ENCODE measurements around the gene C13orf46.

Gene C13orf46

DNA sequence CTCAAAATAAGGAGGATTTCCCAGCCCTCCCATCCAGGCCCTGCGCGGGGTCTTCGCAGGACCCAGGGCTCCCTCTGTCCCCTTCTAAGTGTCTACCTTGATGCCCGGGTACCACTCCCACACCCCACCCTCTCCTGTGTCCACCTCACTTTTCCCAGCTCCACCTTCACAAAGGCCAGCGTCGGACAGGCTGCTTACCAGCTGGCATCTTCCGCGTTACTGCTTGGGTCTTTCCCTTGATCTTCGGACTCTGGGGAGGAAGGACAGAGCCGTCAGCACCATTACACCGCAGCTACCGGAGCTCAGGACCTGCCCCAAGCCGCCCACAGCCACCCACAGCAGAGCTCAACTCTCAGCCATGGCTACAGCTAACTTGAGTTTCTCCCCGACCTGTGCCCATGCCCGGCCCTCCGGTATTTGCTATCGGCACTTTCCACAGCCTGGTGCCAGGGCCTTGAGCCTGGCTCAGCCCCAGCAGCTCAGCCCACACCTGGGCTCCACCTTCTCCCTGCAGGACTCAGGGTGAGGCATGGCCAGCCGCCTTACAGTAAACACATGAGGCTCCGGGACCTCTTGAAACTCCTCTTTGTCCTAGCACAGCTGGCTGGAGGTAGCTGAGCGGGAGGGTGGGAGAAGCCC is 3.8 kb downstream of the C13orf46 start:
- no peak for DNase-seq

DNA sequence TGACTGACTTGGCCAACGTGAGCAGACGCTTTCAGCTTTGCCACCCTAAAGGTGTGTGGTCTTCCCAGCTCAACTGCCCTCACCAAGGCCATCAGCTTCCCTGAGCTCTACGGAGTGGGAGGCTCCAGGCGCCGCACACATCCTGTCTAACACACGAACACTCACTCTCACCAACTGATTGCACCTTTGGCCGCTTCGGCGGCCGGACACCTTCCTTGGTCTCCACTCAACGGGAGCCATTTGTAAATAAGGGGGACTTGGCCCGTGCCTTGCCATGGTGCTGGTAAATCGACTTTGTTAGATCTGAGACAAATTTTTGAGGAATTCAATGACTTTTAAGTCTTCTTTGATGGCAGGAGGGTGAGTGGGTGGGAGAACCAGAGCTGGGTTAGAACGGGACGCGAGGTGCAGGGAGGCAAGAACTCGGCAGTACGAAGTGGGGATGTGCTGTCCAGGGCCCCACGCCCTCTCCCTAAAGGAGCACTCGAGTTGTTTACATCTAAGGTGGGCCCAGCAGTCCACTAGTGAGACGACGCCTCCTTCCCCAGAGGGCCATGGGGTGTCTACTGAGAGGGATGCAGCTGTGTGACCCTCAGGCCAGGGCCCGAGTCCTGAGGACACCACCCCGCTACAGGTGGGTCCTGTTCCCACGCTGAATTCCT is 4.4 kb downstream of the C13orf46 start:
- DNase-seq, result no peak

DNA sequence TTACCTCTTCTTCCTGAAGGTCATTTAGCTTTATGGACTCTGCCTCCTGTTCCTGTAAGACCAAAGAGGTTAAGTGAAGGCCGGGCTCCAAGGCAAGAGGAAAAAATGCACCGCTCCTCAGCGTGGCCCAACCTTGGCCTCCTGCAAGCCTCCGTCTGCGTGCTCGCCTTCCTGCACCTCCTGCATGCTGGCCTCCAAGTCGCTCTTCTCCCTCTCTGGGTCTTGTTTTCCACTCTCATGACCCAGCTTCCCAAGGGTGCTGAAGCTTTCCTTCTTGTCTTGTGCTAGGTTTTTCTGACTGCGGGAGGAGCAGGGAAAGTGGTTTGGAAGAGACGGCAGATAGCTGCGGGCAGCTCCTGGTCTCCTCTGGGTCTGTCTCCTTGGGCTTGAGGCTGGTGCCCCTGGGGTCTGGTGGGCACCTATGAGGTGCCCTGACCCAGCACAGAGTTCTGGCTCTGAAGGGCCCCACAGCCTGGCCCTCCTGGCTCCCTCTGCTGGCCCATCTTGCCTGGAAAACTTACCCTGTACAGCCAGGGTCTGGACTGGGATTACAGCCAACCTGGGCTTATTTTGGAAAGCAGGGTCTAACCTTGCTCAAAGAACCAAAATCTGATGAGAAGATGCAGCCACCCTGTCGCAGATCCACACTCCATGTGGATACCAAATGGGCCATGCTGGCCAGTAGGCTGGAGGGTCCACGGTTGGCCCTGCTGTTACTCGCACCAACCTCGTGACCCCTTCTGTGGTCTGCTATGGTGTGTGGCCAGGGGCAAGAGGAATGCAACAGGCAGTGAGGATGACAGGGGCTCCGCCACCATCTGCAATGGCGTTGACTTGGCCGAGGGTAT is 5.2 kb downstream of the C13orf46 start:
- no peak for DNase-seq

DNA sequence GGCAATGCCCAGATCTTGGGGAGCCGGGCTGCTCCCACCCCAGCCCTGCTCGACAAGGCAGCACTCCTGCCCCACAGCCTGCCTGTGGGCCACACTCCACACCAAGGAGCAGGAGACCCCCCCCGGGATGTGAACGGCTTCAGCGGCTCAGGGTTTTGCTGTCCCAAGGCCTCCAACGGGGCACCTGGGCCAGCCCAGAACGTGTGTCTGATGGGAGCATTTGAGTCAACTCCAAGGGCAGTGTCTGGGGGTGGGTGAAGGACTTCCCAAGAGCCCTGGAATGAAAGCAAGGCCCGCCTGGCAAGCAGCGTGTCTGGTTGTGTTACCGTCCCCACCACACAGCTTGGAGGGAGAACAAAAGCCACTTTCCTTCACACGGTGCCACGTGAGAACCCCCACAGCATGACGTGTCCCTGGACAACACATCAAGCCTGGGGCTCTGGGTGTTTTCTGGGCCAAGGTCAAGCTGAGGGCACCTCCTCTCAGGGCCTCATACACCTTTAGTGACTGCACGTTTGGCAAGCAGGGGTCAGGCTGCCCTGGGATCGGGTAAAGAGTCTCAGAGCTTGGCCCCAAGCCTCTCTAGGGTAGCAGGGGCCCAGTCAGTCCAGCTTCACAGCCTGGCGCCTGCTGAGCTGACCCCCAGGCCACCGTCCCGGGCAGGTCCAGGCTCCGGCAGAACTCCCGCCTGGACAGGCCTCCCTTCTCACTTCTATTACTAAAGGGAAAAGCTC is 6.0 kb downstream of the C13orf46 start:
- DNase-seq, result no peak

DNA sequence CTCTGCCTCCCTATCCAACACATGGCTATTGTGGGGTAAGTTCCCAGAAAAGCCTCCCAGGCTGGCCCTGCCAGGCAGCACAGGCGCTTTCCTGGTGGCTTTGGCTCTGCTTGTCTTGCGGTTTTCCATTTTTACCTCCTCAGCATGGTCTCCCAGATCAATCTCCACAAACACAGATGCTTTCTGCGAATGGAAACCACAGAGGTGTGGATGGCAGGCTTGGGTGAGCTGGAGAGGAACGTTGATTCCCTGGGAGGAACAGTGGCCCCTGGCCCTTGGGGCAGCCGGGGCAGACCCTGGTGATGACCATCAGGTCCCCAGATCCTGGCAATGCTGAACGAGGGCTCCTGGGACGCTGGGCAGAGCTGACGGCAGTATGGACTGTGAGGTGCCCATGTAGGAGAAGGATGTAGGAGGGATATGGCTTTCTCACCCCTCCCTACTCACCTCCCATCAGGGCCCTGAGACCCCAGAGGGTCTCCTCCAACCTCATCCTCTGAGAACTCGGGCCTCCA is 6.6 kb downstream of the C13orf46 start:
- no peak for DNase-seq

DNA sequence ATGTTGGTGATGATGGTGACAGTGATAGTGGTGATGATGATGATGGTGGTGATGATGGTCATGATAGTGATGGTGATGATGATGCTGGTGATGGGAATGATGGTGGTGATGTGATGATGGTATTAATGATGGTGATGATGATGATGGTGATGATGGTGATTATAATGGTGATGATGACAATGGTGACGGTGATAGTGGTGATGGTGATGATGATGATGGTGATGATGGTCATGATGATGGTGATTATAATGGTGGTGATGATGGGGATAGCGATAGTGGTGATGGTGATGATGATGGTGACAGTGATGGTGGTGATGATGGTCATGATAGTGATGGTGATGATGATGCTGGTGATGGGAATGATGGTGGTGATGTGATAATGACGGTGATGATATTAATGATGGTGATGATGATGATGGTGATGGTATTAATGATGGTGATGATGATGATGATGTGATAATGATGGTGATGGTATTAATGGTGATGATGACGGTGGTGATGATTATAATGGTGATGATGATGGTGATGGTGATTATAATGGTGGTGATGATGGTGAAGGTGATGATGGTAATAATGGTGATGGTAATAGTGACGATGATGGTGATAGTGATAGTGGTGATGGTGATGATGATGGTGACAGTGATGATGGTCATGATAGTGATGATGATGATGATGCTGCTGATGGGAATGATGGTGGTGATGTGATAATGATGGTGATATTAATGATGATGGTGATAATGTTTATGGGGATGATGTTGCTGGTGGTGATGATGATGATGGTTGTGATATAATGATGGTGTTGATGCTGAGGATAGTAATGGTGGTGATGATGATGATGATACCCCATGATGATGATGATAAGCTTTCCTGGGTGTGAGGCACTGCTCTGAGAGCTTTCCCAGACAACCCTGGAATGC is 7.7 kb downstream of the C13orf46 start:
- no peak for DNase-seq

DNA sequence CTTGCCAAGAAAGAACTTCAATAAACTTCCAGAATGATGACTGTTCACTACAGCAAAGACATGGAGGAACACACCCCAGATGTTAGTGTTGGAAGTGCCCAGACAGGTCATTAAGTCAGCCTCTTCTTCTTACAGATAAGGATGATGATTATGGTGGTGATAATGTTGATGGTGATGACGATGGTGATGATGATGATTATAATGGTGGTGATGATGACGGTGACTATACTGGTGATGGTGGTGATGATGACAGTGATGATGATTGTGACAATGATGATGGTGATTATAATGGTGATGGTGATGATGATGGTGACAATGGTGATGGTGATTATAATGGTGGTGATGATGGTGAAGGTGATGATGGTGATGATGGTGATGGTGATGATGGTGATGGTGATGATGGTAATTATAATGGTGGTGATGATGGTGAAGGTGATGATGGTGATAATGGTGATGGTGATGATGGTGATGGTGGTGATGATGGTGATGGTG is 8.4 kb downstream of the C13orf46 start:
- DNase-seq, result no peak

DNA sequence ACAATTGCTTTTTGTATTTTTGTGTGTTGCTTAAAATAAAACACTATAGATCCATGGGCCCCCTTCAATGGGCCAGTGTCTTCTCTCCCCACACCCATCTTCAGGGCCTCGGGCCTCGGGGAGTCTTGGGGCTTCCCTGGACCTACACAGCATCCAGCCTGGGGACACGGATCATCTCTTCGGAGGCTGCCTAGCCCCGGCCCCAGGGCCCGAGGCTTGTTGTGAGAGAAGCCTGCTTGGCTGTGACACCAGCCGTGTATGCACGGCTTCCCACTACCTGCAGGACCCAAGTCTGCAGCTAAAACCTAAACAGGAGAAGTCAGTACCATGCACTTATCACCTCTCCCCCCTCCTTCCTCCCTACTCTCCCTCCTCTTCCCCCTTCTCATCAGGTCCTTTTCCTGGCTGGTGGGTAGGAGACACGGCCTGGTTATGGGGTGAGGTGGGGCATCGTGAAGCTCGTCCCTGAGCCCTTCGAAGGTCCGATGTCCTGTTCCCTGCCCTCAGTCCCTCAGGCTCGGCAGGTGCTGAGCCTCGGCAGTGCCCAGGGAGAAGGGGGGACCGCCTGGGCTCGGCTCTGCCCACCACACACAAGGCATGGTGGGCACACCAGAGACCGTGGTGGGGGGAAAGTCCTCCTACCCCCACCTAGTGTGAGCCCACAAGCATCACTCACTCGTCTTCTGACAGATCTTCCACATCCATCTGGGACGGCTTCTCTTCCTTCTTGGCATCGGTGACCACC is 9.5 kb downstream of the C13orf46 start:
- DNase-seq, result no peak

DNA sequence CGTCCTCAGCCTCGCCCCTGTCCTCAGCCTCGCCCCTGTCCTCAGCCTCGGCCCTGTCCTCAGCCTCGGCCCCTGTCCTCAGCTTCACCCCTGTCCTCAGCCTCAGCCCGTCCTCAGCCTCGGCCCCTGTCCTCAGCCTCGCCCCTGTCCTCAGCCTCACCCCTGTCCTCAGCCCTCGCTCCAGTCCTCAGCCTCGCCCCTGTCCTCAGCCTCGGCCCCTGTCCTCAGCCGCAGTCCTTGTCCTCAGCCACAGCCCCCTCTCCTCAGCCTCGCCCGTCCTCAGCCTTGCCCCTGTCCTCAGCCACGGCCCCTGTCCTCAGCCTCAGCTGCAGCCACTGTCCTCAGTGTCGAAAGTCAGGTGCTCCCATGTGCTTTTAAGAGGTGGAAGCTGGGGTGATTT is 10.5 kb downstream of the C13orf46 start:
- no peak for DNase-seq

DNA sequence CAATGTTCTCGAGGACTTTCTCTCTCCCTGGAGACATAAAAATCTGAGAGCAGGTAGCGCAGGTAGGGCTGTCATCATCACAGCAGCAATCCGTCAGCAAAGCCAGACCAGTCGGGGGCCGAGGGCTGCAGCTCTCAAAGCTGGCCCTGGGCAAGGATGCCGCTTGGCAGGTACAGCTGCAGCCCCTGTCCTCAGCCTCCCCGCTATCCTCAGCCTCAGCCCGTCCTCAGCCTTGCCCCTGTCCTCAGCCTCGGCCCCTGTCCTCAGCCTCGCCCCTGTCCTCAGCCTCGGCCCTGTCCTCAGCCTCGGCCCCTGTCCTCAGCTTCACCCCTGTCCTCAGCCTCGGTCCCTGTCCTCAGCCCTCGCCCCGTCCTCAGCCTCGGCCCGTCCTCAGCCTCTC is 10.9 kb downstream of the C13orf46 start:
- DNase-seq, result no peak

DNA sequence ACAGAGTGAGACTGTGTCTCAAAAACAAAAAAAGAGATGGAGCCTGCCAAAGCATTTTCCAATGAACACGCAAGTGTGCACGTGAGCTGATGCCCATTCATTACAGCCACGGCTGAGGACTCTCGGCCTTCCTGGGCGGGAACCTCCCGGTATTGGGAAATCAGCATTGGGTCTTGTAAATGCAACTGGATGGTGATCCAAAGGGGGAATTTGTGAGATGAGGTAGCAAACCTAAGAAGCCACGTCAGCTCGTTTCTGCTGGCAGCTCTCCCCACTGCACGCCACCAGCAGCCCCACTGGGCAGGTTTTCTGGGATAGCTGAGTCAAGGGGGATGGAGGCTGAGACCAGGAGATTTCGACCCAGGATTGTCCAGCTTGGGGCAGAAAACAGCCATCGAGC is 11.5 kb downstream of the C13orf46 start:
- no peak for DNase-seq

DNA sequence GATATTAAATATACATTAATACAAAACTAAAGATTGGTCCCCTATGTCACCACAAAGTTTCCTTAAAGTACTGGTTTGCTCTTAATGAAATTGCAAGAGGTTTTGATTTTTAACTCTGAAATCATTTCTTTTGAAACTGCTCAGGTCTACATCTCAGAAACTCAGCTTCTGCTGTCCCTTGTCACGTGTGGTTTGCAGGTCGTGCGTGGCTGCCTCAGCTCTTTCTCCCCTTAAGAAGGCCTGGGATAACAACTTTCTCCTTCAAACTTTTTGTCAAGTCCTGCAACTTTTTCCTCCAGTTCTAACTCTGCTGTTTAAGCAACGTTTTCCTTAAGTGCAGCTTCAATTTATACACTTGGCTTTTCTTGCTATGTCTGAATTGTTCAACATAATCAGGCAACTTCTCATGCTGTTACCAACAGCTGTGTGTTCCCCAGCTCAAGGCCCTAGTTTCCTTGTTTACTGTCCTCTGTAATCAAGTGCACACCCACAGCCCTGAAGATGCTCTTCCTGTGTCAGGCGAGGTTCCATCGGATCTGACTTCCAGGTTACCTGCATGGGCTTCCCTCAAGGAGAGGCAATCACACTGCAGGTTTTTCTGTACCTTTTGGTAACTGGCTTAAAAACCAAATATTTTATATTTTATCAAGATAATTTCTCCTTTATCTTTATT is 13.5 kb downstream of the C13orf46 start:
- DNase-seq, result no peak

DNA sequence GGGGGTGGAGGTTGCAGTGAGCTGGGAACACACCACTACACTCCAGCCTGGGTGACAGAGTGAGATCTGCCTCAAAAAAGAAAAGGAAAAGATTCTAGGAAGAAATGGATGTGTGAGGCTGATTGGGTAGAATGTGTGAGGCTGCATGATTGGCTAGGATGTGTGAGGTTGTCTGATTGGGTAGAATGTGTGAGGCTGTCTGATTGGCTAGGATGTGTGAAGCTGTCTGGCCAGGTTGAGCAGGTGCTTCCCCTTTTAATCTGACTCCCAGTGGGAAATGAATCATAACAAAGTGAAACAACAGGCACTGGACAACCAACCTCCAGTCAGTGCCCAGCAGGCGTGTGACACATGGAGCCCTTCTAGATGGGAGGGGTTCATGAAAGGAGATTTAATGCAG is 14.7 kb downstream of the C13orf46 start:
- no peak for DNase-seq

DNA sequence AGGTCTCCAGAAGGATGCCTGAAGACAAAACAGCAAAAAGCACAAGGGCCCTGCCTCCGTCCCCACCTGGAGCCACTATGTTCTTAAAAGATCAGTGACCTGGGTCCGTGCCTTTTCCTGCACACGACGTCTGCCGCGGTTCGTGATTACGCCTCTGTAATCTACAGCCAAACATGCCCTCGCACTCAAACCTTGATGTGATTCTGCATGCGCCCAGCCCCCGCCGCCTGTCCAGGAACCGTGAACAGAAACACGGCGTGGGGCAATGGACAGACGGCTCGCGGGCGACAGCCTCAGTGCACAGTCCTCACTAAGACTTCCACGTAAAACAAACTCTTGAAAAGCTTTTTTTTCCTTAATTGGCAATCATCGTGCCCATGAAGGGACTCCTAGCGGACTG is 15.5 kb downstream of the C13orf46 start:
- no peak for DNase-seq

DNA sequence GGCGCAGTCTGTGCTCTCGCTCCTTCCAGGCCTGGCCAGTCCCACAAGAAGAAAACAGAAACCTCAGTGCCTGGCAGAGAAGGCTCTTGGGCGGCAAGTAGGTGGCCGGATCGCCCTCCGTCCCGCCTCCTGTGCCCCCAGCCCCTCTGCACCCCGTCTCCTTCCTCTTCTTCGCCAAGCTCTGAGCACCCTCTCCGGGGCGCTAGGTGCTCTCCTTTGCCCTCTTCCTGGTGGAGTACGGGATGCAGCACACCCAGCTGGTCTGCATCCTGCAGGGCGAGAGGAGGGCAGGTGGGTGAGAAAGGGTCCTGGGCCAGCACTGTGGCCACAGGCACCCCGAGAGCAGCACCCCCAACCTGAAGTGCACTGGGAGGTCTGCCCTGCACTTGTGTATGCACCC is 17.3 kb downstream of the C13orf46 start:
- DNase-seq, result no peak

DNA sequence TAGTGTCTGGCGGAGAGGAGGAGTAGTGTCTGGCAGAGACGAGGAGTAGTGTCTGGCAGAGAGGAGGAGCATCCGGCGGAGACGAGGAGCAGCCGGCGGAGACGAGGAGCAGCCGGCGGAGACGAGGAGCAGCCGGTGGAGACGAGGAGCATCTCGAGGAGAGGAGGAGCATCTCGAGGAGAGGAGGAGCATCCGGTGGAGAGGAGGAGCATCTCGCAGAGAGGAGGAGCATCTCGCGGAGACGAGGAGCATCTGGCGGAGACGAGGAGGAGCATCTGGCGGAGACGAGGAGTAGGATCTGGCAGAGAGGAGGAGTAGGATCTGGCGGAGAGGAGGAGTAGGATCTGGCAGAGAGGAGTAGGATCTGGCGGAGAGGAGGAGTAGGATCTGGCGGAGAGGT is 18.2 kb downstream of the C13orf46 start:
- DNase-seq, result no peak

DNA sequence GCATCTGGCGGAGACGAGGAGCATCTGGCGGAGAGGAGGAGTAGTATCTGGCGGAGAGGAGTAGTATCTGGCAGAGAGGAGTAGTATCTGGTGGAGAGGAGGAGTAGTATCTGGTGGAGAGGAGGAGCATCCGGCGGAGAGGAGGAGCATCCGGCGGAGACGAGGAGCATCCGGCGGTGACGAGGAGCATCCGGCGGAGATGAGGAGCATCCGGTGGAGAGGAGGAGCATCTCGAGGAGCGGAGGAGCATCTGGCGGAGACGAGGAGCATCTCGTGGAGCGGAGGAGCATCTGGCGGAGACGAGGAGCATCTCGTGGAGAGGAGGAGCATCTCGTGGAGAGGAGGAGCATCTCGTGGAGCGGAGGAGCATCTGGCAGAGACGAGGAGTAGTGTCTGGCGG is 18.6 kb downstream of the C13orf46 start:
- no peak for DNase-seq

DNA sequence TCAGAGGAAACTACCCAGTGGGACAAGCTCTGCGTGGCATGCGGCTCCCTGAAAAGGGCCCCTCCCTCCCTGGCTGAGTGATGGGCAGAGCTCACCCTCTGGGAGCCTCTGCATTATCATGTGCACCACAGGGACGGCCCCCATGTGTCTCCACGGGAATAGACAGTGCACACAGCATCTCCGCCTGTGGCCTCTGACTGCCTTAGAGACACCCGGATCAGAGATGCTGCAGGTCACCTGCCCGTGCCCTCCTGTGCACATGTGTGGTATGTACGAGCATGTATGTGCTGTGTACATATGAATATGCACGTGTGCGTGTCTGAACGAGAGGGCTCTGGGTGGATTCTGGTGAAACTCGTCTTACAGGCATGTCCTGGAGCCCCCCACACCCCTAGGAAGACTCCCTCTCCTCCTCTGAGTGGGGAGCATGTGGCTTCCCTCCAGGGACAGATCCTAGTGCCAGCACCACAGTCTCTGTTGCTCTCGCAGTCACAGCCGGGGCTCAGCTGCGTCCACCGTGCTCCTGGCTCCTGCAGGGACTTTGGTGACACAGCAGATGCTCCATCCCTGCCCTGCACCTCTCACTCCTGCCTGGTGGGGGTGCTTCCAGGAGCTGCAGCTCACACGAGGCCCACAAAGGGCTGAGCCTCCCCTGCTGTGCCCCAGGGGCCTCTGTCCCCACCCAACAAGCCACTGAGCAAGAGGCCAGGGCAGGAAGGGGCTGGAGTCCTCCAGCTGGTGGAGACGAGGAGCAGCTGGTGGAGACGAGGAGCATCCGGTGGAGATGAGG is 19.6 kb downstream of the C13orf46 start:
- DNase-seq, result no peak

DNA sequence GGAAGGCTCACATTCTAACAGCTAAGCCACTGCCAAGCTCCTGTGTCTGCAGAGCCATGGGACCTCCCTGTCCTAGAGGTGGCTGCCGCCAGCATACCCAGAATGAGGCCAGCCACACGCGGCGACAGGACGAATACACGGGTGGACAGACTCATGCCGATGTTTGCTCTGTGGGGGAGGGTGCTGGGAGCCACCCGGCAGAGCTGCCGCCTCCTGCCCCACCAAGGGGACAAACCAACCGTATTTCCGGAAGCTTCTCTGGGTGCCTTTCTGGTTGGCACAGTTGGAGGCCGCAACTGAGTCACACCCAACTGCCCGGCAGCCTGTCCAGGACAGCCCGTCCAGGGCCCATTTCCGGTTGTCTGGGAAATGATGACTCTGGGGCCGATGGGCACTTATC is 20.3 kb downstream of the C13orf46 start:
- DNase-seq, result no peak
